IMR-90 (cell line): Measurements from ENCODE around the gene SLC39A11. TPM values are rescaled to one million over a fixed set of nuclear protein-coding genes. Genes with fewer than 3 reads are reported as not detected.

Experiments
- ATAC-seq: fragments of 200-7000 bp; cut with Tn5 transposase; 2 replicates; pipeline ENCODE4 v1.9.1; 2020; ENCODE audit warnings: low read depth, mild to moderate bottlenecking, moderate library complexity
- BruUV-seq: library from RNA; stranded (reverse); fragments of 400-500 nt; replicated peaks from 2 replicates; lab custom pipeline; 2021; lab: Mats Ljungman, UMichigan
- CTCF ChIA-PET: fragments of 300-600 bp; formaldehyde crosslinking; extraction: SDS; loops from one replicate; lab custom pipeline; 2021; ENCODE audit warnings: antibody characterized with exemption; lab: Yijun Ruan, JAX
- POLR2A ChIA-PET: fragments of 300-600 bp; sonication (Branson Sonifier 250); formaldehyde crosslinking; loops from one replicate; lab custom pipeline; 2022; ENCODE audit warnings: antibody characterized with exemption; ENCODE audit not compliant: unreplicated experiment; lab: Charles Lee
- DNase-seq: peaks from one replicate; pipeline ENCODE4 v3.0.0; 2013
- H2AFZ ChIP-seq: replicated peaks from 2 replicates; pipeline ENCODE3; 2013; ENCODE audit warnings: low read length, mild to moderate bottlenecking; ENCODE audit not compliant: poor library complexity
- H2AK5ac ChIP-seq: 2 replicates; pipeline ENCODE4 v1.6.1; 2013; ENCODE audit warnings: low read depth, low read length, inconsistent platforms
- H2AK9ac ChIP-seq: replicated peaks from 2 replicates; pipeline ENCODE3; 2013; ENCODE audit warnings: mild to moderate bottlenecking, low read depth, low read length, moderate library complexity; ENCODE audit not compliant: poor library complexity
- H2BK120ac ChIP-seq: 2 replicates; pipeline ENCODE4 v1.6.1; 2013; ENCODE audit warnings: low read depth, low read length, inconsistent platforms
- H2BK15ac ChIP-seq: 3 replicates; pipeline ENCODE4 v1.6.1; 2013; ENCODE audit warnings: low read depth, low read length, inconsistent platforms
- H2BK20ac ChIP-seq: 2 replicates; pipeline ENCODE4 v1.6.1; 2013; ENCODE audit warnings: low read depth, mild to moderate bottlenecking, inconsistent platforms, low read length, moderate library complexity
- H2BK5ac ChIP-seq: 2 replicates; pipeline ENCODE4 v1.6.1; 2013; ENCODE audit warnings: mild to moderate bottlenecking, low read depth, low read length, inconsistent platforms; ENCODE audit not compliant: poor library complexity, severe bottlenecking
- H3K14ac ChIP-seq: replicated peaks from 2 replicates; pipeline ENCODE4 v1.6.1; 2013; ENCODE audit warnings: low read depth, low read length, inconsistent platforms
- H3K18ac ChIP-seq: 2 replicates; pipeline ENCODE4 v1.6.1; 2013; ENCODE audit warnings: low read depth, low read length, control low read depth
- H3K23ac ChIP-seq: 2 replicates; pipeline ENCODE4 v1.6.1; 2013; ENCODE audit warnings: low read depth, low read length, inconsistent platforms
- H3K27ac ChIP-seq: 2 replicates; pipeline ENCODE4 v1.5.1; 2013; ENCODE audit warnings: mild to moderate bottlenecking, control low read depth, low read length; ENCODE audit not compliant: insufficient read depth
- H3K27me3 ChIP-seq: 2 replicates; pipeline ENCODE4 v1.6.1; 2013; ENCODE audit warnings: low read length; ENCODE audit not compliant: control insufficient read depth, insufficient read depth
- H3K36me3 ChIP-seq: 2 replicates; pipeline ENCODE4 v1.6.1; 2013; ENCODE audit warnings: low read length, mixed read lengths; ENCODE audit not compliant: control insufficient read depth, insufficient read depth
- H3K4ac ChIP-seq: 2 replicates; pipeline ENCODE4 v1.6.1; 2013; ENCODE audit warnings: low read depth, low read length, inconsistent platforms
- H3K4me1 ChIP-seq: 2 replicates; pipeline ENCODE4 v1.6.1; 2013; ENCODE audit warnings: low read length, mixed read lengths; ENCODE audit not compliant: control insufficient read depth, insufficient read depth
- H3K4me2 ChIP-seq: 2 replicates; pipeline ENCODE4 v1.6.1; 2013; ENCODE audit warnings: low read depth, mild to moderate bottlenecking, control low read depth, low read length, moderate library complexity
- H3K4me3 ChIP-seq: 2 replicates; pipeline ENCODE4 v1.5.1; 2013; ENCODE audit warnings: low read depth, mild to moderate bottlenecking, control low read depth, low read length, moderate library complexity; ENCODE audit not compliant: insufficient read depth
- H3K56ac ChIP-seq: 2 replicates; pipeline ENCODE4 v1.6.1; 2013; ENCODE audit warnings: low read length, inconsistent platforms; ENCODE audit not compliant: insufficient read depth; ENCODE audit errors: extremely low read depth
- H3K79me1 ChIP-seq, 2 experiments: 2 replicates each; pipeline ENCODE4 v1.6.1; 2013; ENCODE audit warnings: low read length in 2 of 2, inconsistent platforms in 1 of 2, low read depth in 1 of 2
- H3K9ac ChIP-seq: 2 replicates; pipeline ENCODE4 v1.6.1; 2013; ENCODE audit warnings: low read depth, low read length, control low read depth
- H3K9me1 ChIP-seq: 2 replicates; pipeline ENCODE4 v1.6.1; 2013; ENCODE audit warnings: low read length, inconsistent platforms; ENCODE audit not compliant: insufficient read depth
- H3K9me3 ChIP-seq: 2 replicates; pipeline ENCODE4 v1.6.1; 2013; ENCODE audit warnings: low read length; ENCODE audit not compliant: control insufficient read depth, insufficient read depth
- H4K20me1 ChIP-seq: 2 replicates; pipeline ENCODE4 v1.6.1; 2013; ENCODE audit warnings: low read length, inconsistent platforms; ENCODE audit not compliant: insufficient read depth
- H4K5ac ChIP-seq: 2 replicates; pipeline ENCODE4 v1.6.1; 2013; ENCODE audit warnings: mild to moderate bottlenecking, low read depth, low read length, control low read depth
- H4K8ac ChIP-seq, 2 experiments: 2 replicates each; pipeline ENCODE4 v1.6.1; 2013; ENCODE audit warnings: low read depth in 2 of 2, low read length in 2 of 2, control low read depth in 1 of 2, inconsistent platforms in 1 of 2
- H4K91ac ChIP-seq: 2 replicates; pipeline ENCODE4 v1.6.1; 2013; ENCODE audit warnings: low read depth, low read length, inconsistent platforms; ENCODE audit not compliant: insufficient read depth
- BHLHE40 ChIP-seq: fragments of 150-350 bp; IDR thresholded peaks from 2 replicates; pipeline ENCODE4 v1.6.1; 2016; ENCODE audit warnings: mild to moderate bottlenecking, low read depth, low read length
- CTCF ChIP-seq: conservative IDR thresholded peaks from 2 replicates; pipeline ENCODE4 v1.5.1; 2012; ENCODE audit warnings: mild to moderate bottlenecking, low read depth, low read length, improper control_type of control experiment
- MXI1 ChIP-seq: IDR thresholded peaks from 2 replicates; pipeline ENCODE4 v1.6.1; 2012; ENCODE audit warnings: low read depth, mild to moderate bottlenecking, low read length, moderate library complexity, borderline replicate concordance
- POLR2A ChIP-seq: IDR thresholded peaks from 2 replicates; pipeline ENCODE4 v1.6.1; 2012; ENCODE audit warnings: mild to moderate bottlenecking, low read depth, low read length
- SMC3 ChIP-seq: fragments of 150-350 bp; IDR thresholded peaks from 2 replicates; pipeline ENCODE4 v1.6.1; 2016; ENCODE audit warnings: low read depth, mild to moderate bottlenecking, antibody characterized with exemption, low read length, moderate library complexity
- WGBS, 2 experiments: methylation state at CpG; one replicate each; pipeline versions ENCODE4 v1.1.5 to v1.1.7; 2013; ENCODE audit warnings: missing lambda C conversion rate in 2 of 2; ENCODE audit not compliant: insufficient read length in 1 of 2; ENCODE audit errors: extremely low coverage in 2 of 2; 5-methylcytosine and 5-hydroxymethylcytosine counted together
- dilution Hi-C: fragments of 300-500 bp; cut with HindIII; formaldehyde crosslinking; loops from one replicate; pipeline ENCODE4 v1.14.3; 2018; ENCODE audit warnings: low sequenced_read_pairs; ENCODE audit not compliant: unreplicated experiment
- in situ Hi-C: fragments of 300-500 bp; cut with MboI; formaldehyde crosslinking; loops from 3 replicates; pipeline ENCODE4 v1.14.3; 2019; ENCODE audit warnings: low sequenced_read_pairs, inconsistent platforms, mixed read lengths
- intact Hi-C: fragments of 100-400 bp; cut with micrococcal nuclease; formaldehyde crosslinking; loops from 2 replicates; pipeline ENCODE4 v1.10.0; 2022
- polyA plus RNA-seq, 3 experiments: library from polyadenylated mRNA; depleted of rRNA; stranded (reverse); fragments of >200 nt; gene quantifications; 2 replicates each; pipeline ENCODE4 v1.2.3, GENCODE V29; 2012; ENCODE audit warnings: low replicate concordance in 1 of 3
- total RNA-seq: library from RNA; depleted of rRNA; stranded (reverse); fragments of >200 nt; gene quantifications from 2 replicates; pipeline ENCODE4 v1.2.3, GENCODE V29; 2012

SLC39A11 gene
- total and polyA plus RNA-seq, 2 of the 4 experiments (the other 2 are of a cell fraction), result 8.8 to 14.3 TPM

- no CpG with 5 or more reads among the region's 5 CpGs for WGBS, 2 experiments
- in situ Hi-C loops, result no loop called here
- ATAC-seq, result no peak
These were observed 298.3 kb downstream of the SLC39A11 start for GRCh38 chr17:72794152-72794551.

More at GRCh38 chr17:72794152-72794551, 298.3 kb downstream of the SLC39A11 start:
- Histone ChIP-seq H3K4ac (no peak overlapping the region), H2BK120ac (no peak overlapping the region), H4K8ac (no peak overlapping the region), H2BK20ac (no peak overlapping the region), H3K36me3 (no peaks in the 10 kb centered on the region), H4K5ac (no peak overlapping the region), H3K9ac (no peak overlapping the region), H3K9me1 (no peaks in the 10 kb centered on the region), H4K91ac (no peak overlapping the region), H3K4me1 (no peaks in the 10 kb centered on the region), H2AFZ (no peak overlapping the region), H3K4me2 (no peak overlapping the region), H2BK5ac (no peak overlapping the region), H4K20me1 (no peaks in the 10 kb centered on the region), H3K23ac (no peak overlapping the region), H3K27ac (no peak overlapping the region), H3K14ac (no peak overlapping the region), H2BK15ac (no peak overlapping the region), H3K4me3 (no peak overlapping the region), H3K56ac (no peak overlapping the region), H2AK9ac (no peak overlapping the region), H3K18ac (no peak overlapping the region), H3K27me3 (no peaks in the 10 kb centered on the region), H3K79me1 (no peaks in the 10 kb centered on the region), H2AK5ac (no peak overlapping the region), H3K9me3 (peaks cover 16% of the 10 kb centered on the region)
- POLR2A ChIA-PET, result no interaction called here
- dilution Hi-C loops (no loop called here), intact Hi-C loops (no loop called here)
- CTCF ChIA-PET, result no interaction called here
- no peak for DNase-seq
- no TSS peak for BruUV-seq
- TF ChIP-seq CTCF (no peak), BHLHE40 (no peak), POLR2A (no peak), MXI1 (no peak), SMC3 (no peak)
